WTC11 (cell line): Measurements from ENCODE around the gene MAN2B1. TPM values are rescaled to one million over a fixed set of nuclear protein-coding genes. Genes with fewer than 3 reads are reported as not detected.

ENCODE experiments used
- ATAC-seq: fragments of 200-7000 bp; cut with Tn5 transposase; 2 replicates; pipeline ENCODE4 v1.10.0; 2021; ENCODE audit warnings: mild to moderate bottlenecking, moderate library complexity
- CTCF ChIA-PET: fragments of 300-600 bp; sonication (Branson Sonifier 250); formaldehyde crosslinking; loops from one replicate; lab custom pipeline; 2021; ENCODE audit warnings: antibody characterized with exemption; lab: Charles Lee
- POLR2A ChIA-PET: fragments of 350-600 bp; sonication (Branson Sonifier 250); formaldehyde crosslinking; loops from one replicate; lab custom pipeline; 2021; ENCODE audit warnings: antibody characterized with exemption; lab: Charles Lee
- DNase-seq: peaks from one replicate; pipeline ENCODE4 v3.0.0; 2021; ENCODE audit warnings: low spot score
- H3K27ac Mint-ChIP-seq: 2 replicates; pipeline ENCODE4 v1.8.0; 2021; ENCODE audit warnings: mixed read lengths
- H3K27me3 Mint-ChIP-seq: 2 replicates; pipeline ENCODE4 v1.8.0; 2021; ENCODE audit warnings: low read depth, mild to moderate bottlenecking, moderate library complexity, mixed read lengths
- H3K36me3 Mint-ChIP-seq: 2 replicates; pipeline ENCODE4 v1.8.0; 2021; ENCODE audit warnings: mixed read lengths
- H3K4me1 Mint-ChIP-seq: 2 replicates; pipeline ENCODE4 v1.8.0; 2022; ENCODE audit warnings: mixed read lengths
- H3K4me3 Mint-ChIP-seq: 2 replicates; pipeline ENCODE4 v1.8.0; 2021; ENCODE audit warnings: mild to moderate bottlenecking, moderate library complexity, mixed read lengths
- H3K9me3 Mint-ChIP-seq: 2 replicates; pipeline ENCODE4 v1.8.0; 2021; ENCODE audit warnings: mixed read lengths
- CREM ChIP-seq: sonication (generic); formaldehyde crosslinking; IDR thresholded peaks from 2 replicates; pipeline ENCODE4 v1.8.1; 2022; ENCODE audit warnings: mild to moderate bottlenecking, missing genetic modification reagents, moderate library complexity
- JAZF1 ChIP-seq: fragments of 250-450 bp; sonication (Bioruptor Pico); IDR thresholded peaks from 2 replicates; pipeline ENCODE4 v1.9.0; 2021; ENCODE audit warnings: moderate library complexity, mild to moderate bottlenecking, inconsistent platforms
- JUN ChIP-seq: sonication (generic); formaldehyde crosslinking; IDR thresholded peaks from 2 replicates; pipeline ENCODE4 v1.8.0; 2023; ENCODE audit warnings: mild to moderate bottlenecking, missing genetic modification reagents
- NFATC4 ChIP-seq: fragments of 250-450 bp; sonication (Bioruptor Pico); IDR thresholded peaks from 2 replicates; pipeline ENCODE4 v1.9.0; 2021; ENCODE audit warnings: mild to moderate bottlenecking
- PRRX2 ChIP-seq: fragments of 250-450 bp; sonication (Bioruptor Pico); IDR thresholded peaks from 2 replicates; pipeline ENCODE4 v1.8.0; 2021; ENCODE audit warnings: mild to moderate bottlenecking
- SMAD4 ChIP-seq: sonication (generic); formaldehyde crosslinking; IDR thresholded peaks from 2 replicates; pipeline ENCODE4 v1.8.0; 2022; ENCODE audit warnings: mild to moderate bottlenecking, missing genetic modification reagents
- ZNF317 ChIP-seq: sonication (generic); formaldehyde crosslinking; IDR thresholded peaks from 2 replicates; pipeline ENCODE4 v1.8.1; 2023; ENCODE audit warnings: low read depth, mild to moderate bottlenecking, moderate library complexity, missing genetic modification reagents, borderline replicate concordance
- ZNF416 ChIP-seq: fragments of 250-450 bp; sonication (Bioruptor Pico); IDR thresholded peaks from 2 replicates; pipeline ENCODE4 v1.9.0; 2021; ENCODE audit warnings: mild to moderate bottlenecking, inconsistent platforms
- total RNA-seq: library from RNA; stranded (reverse); gene quantifications from 3 replicates; pipeline ENCODE4 v1.2.3, GENCODE V29; 2021
- TF ChIP-seq, protein P1 (sequence below): sonication (generic); formaldehyde crosslinking; IDR thresholded peaks from 2 replicates; pipeline ENCODE4 v1.8.0; 2023; ENCODE audit warnings: missing genetic modification reagents, mild to moderate bottlenecking, borderline replicate concordance
- TF ChIP-seq, protein P2 (sequence below): fragments of 250-450 bp; sonication (Bioruptor Pico); conservative IDR thresholded peaks from 2 replicates; pipeline ENCODE4 v1.9.0; 2021; ENCODE audit warnings: mild to moderate bottlenecking
- TF ChIP-seq, protein P3 (sequence below): fragments of 250-450 bp; sonication (Bioruptor Pico); IDR thresholded peaks from 2 replicates; pipeline ENCODE4 v2.1.2; 2022; ENCODE audit warnings: mild to moderate bottlenecking, moderate library complexity
- TF ChIP-seq, protein P4 (sequence below): sonication (generic); formaldehyde crosslinking; conservative IDR thresholded peaks from 2 replicates; pipeline ENCODE4 v1.8.1; 2023; ENCODE audit warnings: mild to moderate bottlenecking, low read depth, missing genetic modification reagents, moderate library complexity
- TF ChIP-seq, protein P5 (sequence below): sonication (generic); formaldehyde crosslinking; IDR thresholded peaks from 2 replicates; pipeline ENCODE4 v1.8.1; 2023; ENCODE audit warnings: mild to moderate bottlenecking, missing genetic modification reagents, moderate library complexity
- TF ChIP-seq, protein P6 (sequence below): sonication (generic); formaldehyde crosslinking; IDR thresholded peaks from 2 replicates; pipeline ENCODE4 v1.8.1; 2022; ENCODE audit warnings: mild to moderate bottlenecking, moderate library complexity, missing genetic modification reagents
- TF ChIP-seq, protein P7 (sequence below): sonication (generic); formaldehyde crosslinking; IDR thresholded peaks from 2 replicates; pipeline ENCODE4 v1.8.1; 2023; ENCODE audit warnings: mild to moderate bottlenecking, missing genetic modification reagents, borderline replicate concordance
- TF ChIP-seq, protein P8 (sequence below): sonication (generic); formaldehyde crosslinking; conservative IDR thresholded peaks from 2 replicates; pipeline ENCODE4 v1.8.1; 2022; ENCODE audit warnings: mild to moderate bottlenecking, missing genetic modification reagents
- TF ChIP-seq, protein P9 (sequence below): fragments of 200-600 bp; IDR thresholded peaks from 2 replicates; pipeline ENCODE4 v1.8.0; 2022; ENCODE audit warnings: antibody characterized with exemption

Gene MAN2B1
- total RNA-seq, 1 experiment from 2014 or later: 73.4 TPM

DNA sequence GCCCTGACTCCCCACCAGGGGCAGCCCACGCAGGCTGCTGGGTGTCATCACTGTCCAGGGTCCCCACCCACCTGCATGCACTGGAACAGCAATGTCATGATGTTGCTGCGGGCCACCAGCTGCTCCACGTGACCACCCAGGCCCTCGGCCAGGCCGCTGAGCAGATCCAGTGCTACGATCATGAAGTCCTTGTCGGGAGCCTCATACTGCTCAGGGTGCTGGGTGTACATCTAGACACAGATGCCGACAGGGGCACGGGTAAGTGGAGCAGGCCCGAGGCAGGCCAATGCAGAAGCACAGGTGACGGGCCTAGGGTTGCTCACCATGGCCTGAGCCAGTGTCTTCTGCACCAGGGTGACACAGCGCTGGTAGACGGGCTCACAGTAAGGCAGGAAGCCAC lies 38.6 kb upstream of the MAN2B1 start:
- H3K27ac Mint-ChIP-seq: no peak overlapping the region
- ATAC-seq (no peak), DNase-seq (no peak)
- no peaks in the 10 kb centered on the region; the same call in 1 of the 2 replicates for H3K27me3 Mint-ChIP-seq
- CTCF ChIA-PET: interaction anchor here (2.4 kb wide), 1 partner anchor 55 kb away, joined by 11 read pairs; no protein-coding TSS in a partner anchor
- H3K36me3 Mint-ChIP-seq: peaks cover 70% of the 10 kb centered on the region
- no peaks in the 10 kb centered on the region for H3K9me3 Mint-ChIP-seq
- peaks cover 4% of the 10 kb centered on the region for H3K4me1 Mint-ChIP-seq
- H3K4me3 Mint-ChIP-seq: no peak overlapping the region
- POLR2A ChIA-PET: no interaction called here
- TF ChIP-seq ZNF317 (no peak), ZNF416 (no peak), PRRX2 (CRISPR knock-in tag) (no peak), JAZF1 (no peak), NFATC4 (CRISPR knock-in tag) (no peak), JUN (CRISPR knock-in tag) (no peak), SMAD4 (no peak), CREM (CRISPR knock-in tag) (no peak)
- TF ChIP-seq, protein P1, sequence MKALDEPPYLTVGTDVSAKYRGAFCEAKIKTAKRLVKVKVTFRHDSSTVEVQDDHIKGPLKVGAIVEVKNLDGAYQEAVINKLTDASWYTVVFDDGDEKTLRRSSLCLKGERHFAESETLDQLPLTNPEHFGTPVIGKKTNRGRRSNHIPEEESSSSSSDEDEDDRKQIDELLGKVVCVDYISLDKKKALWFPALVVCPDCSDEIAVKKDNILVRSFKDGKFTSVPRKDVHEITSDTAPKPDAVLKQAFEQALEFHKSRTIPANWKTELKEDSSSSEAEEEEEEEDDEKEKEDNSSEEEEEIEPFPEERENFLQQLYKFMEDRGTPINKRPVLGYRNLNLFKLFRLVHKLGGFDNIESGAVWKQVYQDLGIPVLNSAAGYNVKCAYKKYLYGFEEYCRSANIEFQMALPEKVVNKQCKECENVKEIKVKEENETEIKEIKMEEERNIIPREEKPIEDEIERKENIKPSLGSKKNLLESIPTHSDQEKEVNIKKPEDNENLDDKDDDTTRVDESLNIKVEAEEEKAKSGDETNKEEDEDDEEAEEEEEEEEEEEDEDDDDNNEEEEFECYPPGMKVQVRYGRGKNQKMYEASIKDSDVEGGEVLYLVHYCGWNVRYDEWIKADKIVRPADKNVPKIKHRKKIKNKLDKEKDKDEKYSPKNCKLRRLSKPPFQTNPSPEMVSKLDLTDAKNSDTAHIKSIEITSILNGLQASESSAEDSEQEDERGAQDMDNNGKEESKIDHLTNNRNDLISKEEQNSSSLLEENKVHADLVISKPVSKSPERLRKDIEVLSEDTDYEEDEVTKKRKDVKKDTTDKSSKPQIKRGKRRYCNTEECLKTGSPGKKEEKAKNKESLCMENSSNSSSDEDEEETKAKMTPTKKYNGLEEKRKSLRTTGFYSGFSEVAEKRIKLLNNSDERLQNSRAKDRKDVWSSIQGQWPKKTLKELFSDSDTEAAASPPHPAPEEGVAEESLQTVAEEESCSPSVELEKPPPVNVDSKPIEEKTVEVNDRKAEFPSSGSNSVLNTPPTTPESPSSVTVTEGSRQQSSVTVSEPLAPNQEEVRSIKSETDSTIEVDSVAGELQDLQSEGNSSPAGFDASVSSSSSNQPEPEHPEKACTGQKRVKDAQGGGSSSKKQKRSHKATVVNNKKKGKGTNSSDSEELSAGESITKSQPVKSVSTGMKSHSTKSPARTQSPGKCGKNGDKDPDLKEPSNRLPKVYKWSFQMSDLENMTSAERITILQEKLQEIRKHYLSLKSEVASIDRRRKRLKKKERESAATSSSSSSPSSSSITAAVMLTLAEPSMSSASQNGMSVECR (CRISPR knock-in tag): no peak
- TF ChIP-seq, protein P2, sequence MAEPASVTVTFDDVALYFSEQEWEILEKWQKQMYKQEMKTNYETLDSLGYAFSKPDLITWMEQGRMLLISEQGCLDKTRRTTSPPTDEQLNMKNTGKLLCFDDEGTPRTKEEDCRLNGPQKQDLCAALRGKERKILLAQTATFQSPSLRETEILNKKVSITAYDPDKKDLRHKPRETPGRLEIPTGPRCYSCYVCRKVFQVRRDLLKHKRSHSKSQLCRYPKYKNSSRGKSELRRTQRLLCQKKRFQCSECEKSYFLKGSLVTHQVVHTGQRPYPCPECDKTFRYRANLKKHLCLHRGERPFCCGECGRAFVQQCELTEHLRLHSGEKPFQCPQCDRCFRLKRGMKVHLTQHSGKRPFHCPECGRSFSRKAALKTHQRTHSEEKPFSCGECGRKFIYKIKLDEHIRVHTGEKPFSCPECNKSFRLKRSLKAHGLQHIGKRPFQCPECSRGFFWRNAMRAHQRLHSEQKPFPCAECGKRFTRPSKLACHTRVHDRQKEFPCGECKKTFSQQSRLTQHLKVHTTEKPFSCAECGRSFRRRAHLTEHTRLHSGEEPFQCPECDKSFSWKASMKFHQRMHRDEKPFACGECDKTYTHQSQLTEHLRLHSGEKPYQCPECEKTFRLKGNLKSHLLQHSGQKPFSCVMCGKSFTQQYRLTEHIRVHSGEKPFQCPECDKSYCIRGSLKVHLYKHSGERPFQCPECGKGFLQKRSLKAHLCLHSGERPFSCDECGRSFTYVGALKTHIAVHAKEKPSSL (CRISPR knock-in tag): no peak
- TF ChIP-seq, protein P3, sequence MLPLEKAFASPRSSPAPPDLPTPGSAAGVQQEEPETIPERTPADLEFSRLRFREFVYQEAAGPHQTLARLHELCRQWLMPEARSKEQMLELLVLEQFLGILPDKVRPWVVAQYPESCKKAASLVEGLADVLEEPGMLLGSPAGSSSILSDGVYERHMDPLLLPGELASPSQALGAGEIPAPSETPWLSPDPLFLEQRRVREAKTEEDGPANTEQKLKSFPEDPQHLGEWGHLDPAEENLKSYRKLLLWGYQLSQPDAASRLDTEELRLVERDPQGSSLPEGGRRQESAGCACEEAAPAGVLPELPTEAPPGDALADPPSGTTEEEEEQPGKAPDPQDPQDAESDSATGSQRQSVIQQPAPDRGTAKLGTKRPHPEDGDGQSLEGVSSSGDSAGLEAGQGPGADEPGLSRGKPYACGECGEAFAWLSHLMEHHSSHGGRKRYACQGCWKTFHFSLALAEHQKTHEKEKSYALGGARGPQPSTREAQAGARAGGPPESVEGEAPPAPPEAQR (CRISPR knock-in tag): no peak
- TF ChIP-seq, protein P4, sequence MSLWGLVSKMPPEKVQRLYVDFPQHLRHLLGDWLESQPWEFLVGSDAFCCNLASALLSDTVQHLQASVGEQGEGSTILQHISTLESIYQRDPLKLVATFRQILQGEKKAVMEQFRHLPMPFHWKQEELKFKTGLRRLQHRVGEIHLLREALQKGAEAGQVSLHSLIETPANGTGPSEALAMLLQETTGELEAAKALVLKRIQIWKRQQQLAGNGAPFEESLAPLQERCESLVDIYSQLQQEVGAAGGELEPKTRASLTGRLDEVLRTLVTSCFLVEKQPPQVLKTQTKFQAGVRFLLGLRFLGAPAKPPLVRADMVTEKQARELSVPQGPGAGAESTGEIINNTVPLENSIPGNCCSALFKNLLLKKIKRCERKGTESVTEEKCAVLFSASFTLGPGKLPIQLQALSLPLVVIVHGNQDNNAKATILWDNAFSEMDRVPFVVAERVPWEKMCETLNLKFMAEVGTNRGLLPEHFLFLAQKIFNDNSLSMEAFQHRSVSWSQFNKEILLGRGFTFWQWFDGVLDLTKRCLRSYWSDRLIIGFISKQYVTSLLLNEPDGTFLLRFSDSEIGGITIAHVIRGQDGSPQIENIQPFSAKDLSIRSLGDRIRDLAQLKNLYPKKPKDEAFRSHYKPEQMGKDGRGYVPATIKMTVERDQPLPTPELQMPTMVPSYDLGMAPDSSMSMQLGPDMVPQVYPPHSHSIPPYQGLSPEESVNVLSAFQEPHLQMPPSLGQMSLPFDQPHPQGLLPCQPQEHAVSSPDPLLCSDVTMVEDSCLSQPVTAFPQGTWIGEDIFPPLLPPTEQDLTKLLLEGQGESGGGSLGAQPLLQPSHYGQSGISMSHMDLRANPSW (CRISPR knock-in tag): no peak
- TF ChIP-seq, protein P5, sequence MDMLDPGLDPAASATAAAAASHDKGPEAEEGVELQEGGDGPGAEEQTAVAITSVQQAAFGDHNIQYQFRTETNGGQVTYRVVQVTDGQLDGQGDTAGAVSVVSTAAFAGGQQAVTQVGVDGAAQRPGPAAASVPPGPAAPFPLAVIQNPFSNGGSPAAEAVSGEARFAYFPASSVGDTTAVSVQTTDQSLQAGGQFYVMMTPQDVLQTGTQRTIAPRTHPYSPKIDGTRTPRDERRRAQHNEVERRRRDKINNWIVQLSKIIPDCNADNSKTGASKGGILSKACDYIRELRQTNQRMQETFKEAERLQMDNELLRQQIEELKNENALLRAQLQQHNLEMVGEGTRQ (CRISPR knock-in tag): no peak
- TF ChIP-seq, protein P6, sequence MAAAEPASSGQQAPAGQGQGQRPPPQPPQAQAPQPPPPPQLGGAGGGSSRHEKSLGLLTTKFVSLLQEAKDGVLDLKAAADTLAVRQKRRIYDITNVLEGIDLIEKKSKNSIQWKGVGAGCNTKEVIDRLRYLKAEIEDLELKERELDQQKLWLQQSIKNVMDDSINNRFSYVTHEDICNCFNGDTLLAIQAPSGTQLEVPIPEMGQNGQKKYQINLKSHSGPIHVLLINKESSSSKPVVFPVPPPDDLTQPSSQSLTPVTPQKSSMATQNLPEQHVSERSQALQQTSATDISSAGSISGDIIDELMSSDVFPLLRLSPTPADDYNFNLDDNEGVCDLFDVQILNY (CRISPR knock-in tag): no peak
- TF ChIP-seq, protein P7, sequence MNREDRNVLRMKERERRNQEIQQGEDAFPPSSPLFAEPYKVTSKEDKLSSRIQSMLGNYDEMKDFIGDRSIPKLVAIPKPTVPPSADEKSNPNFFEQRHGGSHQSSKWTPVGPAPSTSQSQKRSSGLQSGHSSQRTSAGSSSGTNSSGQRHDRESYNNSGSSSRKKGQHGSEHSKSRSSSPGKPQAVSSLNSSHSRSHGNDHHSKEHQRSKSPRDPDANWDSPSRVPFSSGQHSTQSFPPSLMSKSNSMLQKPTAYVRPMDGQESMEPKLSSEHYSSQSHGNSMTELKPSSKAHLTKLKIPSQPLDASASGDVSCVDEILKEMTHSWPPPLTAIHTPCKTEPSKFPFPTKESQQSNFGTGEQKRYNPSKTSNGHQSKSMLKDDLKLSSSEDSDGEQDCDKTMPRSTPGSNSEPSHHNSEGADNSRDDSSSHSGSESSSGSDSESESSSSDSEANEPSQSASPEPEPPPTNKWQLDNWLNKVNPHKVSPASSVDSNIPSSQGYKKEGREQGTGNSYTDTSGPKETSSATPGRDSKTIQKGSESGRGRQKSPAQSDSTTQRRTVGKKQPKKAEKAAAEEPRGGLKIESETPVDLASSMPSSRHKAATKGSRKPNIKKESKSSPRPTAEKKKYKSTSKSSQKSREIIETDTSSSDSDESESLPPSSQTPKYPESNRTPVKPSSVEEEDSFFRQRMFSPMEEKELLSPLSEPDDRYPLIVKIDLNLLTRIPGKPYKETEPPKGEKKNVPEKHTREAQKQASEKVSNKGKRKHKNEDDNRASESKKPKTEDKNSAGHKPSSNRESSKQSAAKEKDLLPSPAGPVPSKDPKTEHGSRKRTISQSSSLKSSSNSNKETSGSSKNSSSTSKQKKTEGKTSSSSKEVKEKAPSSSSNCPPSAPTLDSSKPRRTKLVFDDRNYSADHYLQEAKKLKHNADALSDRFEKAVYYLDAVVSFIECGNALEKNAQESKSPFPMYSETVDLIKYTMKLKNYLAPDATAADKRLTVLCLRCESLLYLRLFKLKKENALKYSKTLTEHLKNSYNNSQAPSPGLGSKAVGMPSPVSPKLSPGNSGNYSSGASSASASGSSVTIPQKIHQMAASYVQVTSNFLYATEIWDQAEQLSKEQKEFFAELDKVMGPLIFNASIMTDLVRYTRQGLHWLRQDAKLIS (CRISPR knock-in tag): no peak
- TF ChIP-seq, protein P8, sequence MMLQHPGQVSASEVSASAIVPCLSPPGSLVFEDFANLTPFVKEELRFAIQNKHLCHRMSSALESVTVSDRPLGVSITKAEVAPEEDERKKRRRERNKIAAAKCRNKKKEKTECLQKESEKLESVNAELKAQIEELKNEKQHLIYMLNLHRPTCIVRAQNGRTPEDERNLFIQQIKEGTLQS (CRISPR knock-in tag): no peak
- TF ChIP-seq, protein P9, sequence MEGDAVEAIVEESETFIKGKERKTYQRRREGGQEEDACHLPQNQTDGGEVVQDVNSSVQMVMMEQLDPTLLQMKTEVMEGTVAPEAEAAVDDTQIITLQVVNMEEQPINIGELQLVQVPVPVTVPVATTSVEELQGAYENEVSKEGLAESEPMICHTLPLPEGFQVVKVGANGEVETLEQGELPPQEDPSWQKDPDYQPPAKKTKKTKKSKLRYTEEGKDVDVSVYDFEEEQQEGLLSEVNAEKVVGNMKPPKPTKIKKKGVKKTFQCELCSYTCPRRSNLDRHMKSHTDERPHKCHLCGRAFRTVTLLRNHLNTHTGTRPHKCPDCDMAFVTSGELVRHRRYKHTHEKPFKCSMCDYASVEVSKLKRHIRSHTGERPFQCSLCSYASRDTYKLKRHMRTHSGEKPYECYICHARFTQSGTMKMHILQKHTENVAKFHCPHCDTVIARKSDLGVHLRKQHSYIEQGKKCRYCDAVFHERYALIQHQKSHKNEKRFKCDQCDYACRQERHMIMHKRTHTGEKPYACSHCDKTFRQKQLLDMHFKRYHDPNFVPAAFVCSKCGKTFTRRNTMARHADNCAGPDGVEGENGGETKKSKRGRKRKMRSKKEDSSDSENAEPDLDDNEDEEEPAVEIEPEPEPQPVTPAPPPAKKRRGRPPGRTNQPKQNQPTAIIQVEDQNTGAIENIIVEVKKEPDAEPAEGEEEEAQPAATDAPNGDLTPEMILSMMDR: no peak
